ENCODE data around the gene YWHAB.

YWHAB gene

DNA sequence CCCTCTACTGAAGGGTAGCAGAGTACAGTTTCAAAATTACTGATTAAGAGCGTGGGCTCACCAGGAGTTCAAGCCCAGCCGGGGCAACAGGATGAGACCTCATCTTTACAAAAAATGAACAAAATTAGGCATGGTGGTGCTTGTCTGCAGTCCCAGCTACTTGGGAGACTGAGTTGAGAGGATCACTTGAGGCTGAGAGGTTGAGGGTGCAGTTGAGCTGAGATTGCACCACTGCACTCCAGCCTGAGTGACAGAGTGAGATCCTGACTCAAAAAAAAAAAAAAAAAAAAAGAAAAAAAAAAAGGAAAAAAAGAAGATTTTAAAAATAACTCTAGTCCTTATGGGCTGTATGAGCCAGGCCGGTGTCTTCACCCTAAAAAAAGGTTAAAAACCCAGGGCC, 43.1 kb downstream of the YWHAB start:
- peaks cover 48% of the 10 kb centered on the region for H3K36me3 ChIP-seq (ENCODE audit: insufficient read depth, low read length)
- no peak overlapping the region for H3K4me3 ChIP-seq (ENCODE audit: low read depth, low read length, poor library complexity, severe bottlenecking)
- no peak overlapping the region for H3K27ac ChIP-seq (ENCODE audit: low read depth, low read length, poor library complexity, severe bottlenecking)
- TF ChIP-seq, protein P1, sequence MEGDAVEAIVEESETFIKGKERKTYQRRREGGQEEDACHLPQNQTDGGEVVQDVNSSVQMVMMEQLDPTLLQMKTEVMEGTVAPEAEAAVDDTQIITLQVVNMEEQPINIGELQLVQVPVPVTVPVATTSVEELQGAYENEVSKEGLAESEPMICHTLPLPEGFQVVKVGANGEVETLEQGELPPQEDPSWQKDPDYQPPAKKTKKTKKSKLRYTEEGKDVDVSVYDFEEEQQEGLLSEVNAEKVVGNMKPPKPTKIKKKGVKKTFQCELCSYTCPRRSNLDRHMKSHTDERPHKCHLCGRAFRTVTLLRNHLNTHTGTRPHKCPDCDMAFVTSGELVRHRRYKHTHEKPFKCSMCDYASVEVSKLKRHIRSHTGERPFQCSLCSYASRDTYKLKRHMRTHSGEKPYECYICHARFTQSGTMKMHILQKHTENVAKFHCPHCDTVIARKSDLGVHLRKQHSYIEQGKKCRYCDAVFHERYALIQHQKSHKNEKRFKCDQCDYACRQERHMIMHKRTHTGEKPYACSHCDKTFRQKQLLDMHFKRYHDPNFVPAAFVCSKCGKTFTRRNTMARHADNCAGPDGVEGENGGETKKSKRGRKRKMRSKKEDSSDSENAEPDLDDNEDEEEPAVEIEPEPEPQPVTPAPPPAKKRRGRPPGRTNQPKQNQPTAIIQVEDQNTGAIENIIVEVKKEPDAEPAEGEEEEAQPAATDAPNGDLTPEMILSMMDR (IDR thresholded peaks at IDR 0.05; ENCODE audit: low read length) = no peak
- TF ChIP-seq EZH2 (IDR thresholded peaks at IDR 0.05; ENCODE audit: borderline replicate concordance, low read length) = no peak
- H3K27me3 ChIP-seq (ENCODE audit: insufficient read depth, low read length) = no peaks in the 10 kb centered on the region
- H2AFZ ChIP-seq (ENCODE audit: low read length) = no peak overlapping the region
- no peak overlapping the region for H3K4me2 ChIP-seq (ENCODE audit: low read length)
- no peaks in the 10 kb centered on the region for H4K20me1 ChIP-seq (ENCODE audit: insufficient read depth, low read length)
- H3K79me2 ChIP-seq (ENCODE audit: insufficient read depth, low read length) = no peaks in the 10 kb centered on the region
- no peaks in the 10 kb centered on the region for H3K4me1 ChIP-seq (ENCODE audit: insufficient read depth, low read length, severe bottlenecking)
- H3F3A ChIP-seq (ENCODE audit: insufficient read depth, low read length) = no peaks in the 10 kb centered on the region
- no peaks in the 10 kb centered on the region for H3K9me3 ChIP-seq (ENCODE audit: low read length)
- H3K9me2 ChIP-seq (ENCODE audit: low read depth, low read length) = no peaks in the 10 kb centered on the region
- no peak overlapping the region for H3K9ac ChIP-seq (ENCODE audit: low read length)

DNA sequence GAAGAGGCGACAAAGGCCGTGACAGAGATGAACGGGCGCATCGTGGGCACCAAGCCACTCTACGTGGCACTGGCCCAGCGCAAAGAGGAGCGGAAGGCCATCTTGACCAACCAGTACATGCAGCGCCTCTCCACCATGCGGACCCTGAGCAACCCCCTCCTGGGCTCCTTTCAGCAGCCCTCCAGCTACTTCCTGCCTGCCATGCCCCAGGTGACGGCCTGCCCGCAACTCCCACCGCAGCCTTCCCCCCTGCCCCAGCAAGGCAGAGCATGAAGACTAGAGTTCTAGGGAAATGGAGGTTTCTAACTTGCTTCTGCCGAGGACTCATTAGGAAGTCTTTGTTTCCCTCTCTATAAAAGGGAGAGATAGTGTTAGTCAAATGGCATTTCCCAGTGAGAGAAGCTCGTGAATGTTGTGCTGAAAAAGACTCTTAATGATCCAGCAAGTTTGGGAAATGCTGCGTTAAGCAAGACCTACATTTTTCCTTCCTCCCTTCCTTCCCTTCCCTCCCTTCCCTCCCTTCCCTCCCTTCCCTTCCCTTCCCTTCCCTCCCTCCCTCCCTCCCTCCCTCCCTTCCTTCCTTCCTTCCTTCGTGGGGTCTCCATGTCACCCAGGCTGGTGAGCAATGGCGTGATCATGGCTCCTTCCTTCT, 45.1 kb downstream of the YWHAB start:
- H3K9me2 ChIP-seq (ENCODE audit: low read depth, low read length) = no peaks in the 10 kb centered on the region
- H3K27me3 ChIP-seq (ENCODE audit: insufficient read depth, low read length) = no peaks in the 10 kb centered on the region
- H3K79me2 ChIP-seq (ENCODE audit: insufficient read depth, low read length) = no peaks in the 10 kb centered on the region
- H3K4me3 ChIP-seq (ENCODE audit: low read depth, low read length, poor library complexity, severe bottlenecking) = no peak overlapping the region
- no peaks in the 10 kb centered on the region for H3K4me1 ChIP-seq (ENCODE audit: insufficient read depth, low read length, severe bottlenecking)
- no peaks in the 10 kb centered on the region for H3F3A ChIP-seq (ENCODE audit: insufficient read depth, low read length)
- TF ChIP-seq, protein P1 (IDR thresholded peaks at IDR 0.05; ENCODE audit: low read length) = no peak
- TF ChIP-seq EZH2 (IDR thresholded peaks at IDR 0.05; ENCODE audit: borderline replicate concordance, low read length) = no peak
- H2AFZ ChIP-seq (ENCODE audit: low read length) = no peak overlapping the region
- peaks cover 48% of the 10 kb centered on the region for H3K36me3 ChIP-seq (ENCODE audit: insufficient read depth, low read length)
- H3K27ac ChIP-seq (ENCODE audit: low read depth, low read length, poor library complexity, severe bottlenecking) = no peak overlapping the region
- H3K9ac ChIP-seq (ENCODE audit: low read length) = no peak overlapping the region
- no peaks in the 10 kb centered on the region for H3K9me3 ChIP-seq (ENCODE audit: low read length)
- H4K20me1 ChIP-seq (ENCODE audit: insufficient read depth, low read length) = no peaks in the 10 kb centered on the region
- no peak overlapping the region for H3K4me2 ChIP-seq (ENCODE audit: low read length)

DNA sequence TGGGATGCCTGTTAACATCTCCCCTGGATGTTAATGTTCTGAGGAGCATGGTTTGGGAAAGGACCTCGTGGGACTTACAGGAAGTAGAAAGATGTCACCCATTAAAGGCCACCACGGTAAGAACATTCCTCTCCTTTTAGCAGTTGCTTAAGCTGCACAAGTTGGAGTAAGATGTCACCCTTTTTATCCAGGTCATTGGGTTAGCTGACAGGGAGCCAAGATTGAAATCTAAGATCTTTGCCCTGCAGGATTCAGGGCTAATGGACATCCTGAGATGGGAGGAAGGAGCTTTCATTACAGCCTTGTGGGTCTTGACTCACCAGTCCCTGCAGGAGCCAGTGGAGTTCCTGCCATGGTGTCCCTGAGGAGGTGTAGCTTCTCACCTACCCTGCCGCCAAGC, 46.4 kb downstream of the YWHAB start:
- H3F3A ChIP-seq (ENCODE audit: insufficient read depth, low read length) = no peaks in the 10 kb centered on the region
- H3K79me2 ChIP-seq (ENCODE audit: insufficient read depth, low read length) = no peaks in the 10 kb centered on the region
- H3K27me3 ChIP-seq (ENCODE audit: insufficient read depth, low read length) = no peaks in the 10 kb centered on the region
- no peak overlapping the region for H3K27ac ChIP-seq (ENCODE audit: low read depth, low read length, poor library complexity, severe bottlenecking)
- H3K4me3 ChIP-seq (ENCODE audit: low read depth, low read length, poor library complexity, severe bottlenecking) = no peak overlapping the region
- H3K4me1 ChIP-seq (ENCODE audit: insufficient read depth, low read length, severe bottlenecking) = no peaks in the 10 kb centered on the region
- TF ChIP-seq EZH2 (IDR thresholded peaks at IDR 0.05; ENCODE audit: borderline replicate concordance, low read length) = no peak
- TF ChIP-seq, protein P1 (IDR thresholded peaks at IDR 0.05; ENCODE audit: low read length) = no peak
- H3K4me2 ChIP-seq (ENCODE audit: low read length) = no peak overlapping the region
- no peak overlapping the region for H3K9ac ChIP-seq (ENCODE audit: low read length)
- H2AFZ ChIP-seq (ENCODE audit: low read length) = no peak overlapping the region
- H3K36me3 ChIP-seq (ENCODE audit: insufficient read depth, low read length) = peaks cover 55% of the 10 kb centered on the region
- no peaks in the 10 kb centered on the region for H3K9me2 ChIP-seq (ENCODE audit: low read depth, low read length)
- H3K9me3 ChIP-seq (ENCODE audit: low read length) = no peaks in the 10 kb centered on the region
- no peaks in the 10 kb centered on the region for H4K20me1 ChIP-seq (ENCODE audit: insufficient read depth, low read length)

All from OCI-LY1 (cell line).